ENCODE results near the gene SDCCAG8. TPM values are rescaled to one million over a fixed set of nuclear protein-coding genes. Genes with fewer than 3 reads are reported as not detected.

The SDCCAG8 gene
- total and polyA plus RNA-seq, 4 donors: 8.5 to 25.8 (median 17.5) TPM

- Histone ChIP-seq H3K36me3 (ENCODE audit: control insufficient read depth in 4 of 4, insufficient read depth in 3 of 4, low read depth in 1 of 4, low read length in 3 of 4) (peaks cover 0 to 5% (median under 1%) of the 10 kb centered on the region in 4 donors), H3K4me1 (ENCODE audit: control insufficient read depth in 4 of 4, insufficient read depth in 4 of 4, low read length in 3 of 4) (peaks cover 0 to under 1% (median 0%) of the 10 kb centered on the region in 4 donors), H3K9me3 (ENCODE audit: control insufficient read depth in 4 of 4, low read length in 3 of 4) (no peaks in the 10 kb centered on the region), H3K9ac (ENCODE audit: low read depth in 1 of 2, low read length in 2 of 2) (no peak overlapping the region), H3K27me3 (ENCODE audit: control insufficient read depth in 4 of 4, insufficient read depth in 4 of 4, low read length in 3 of 4) (no peaks in the 10 kb centered on the region), H3K27ac (ENCODE audit: low read depth in 1 of 2, low read length in 2 of 2) (peak overlapping the region; percentile 29 to 54), H3K4me3 (ENCODE audit: low read depth in 1 of 3, low read length in 3 of 3) (no peak overlapping the region)
- DNase-seq (ENCODE audit: low spot score): no peak
- WGBS: 69% methylated on average over 2 of the region's 2 CpGs
- no peak for TF ChIP-seq FOXA1 (IDR thresholded peaks at IDR 0.05)
- peak; percentile 9 for TF ChIP-seq SP1 (IDR thresholded peaks at IDR 0.05)
- TF ChIP-seq ATF3 (IDR thresholded peaks at IDR 0.05): no peak
- TF ChIP-seq FOXA2 (IDR thresholded peaks at IDR 0.05): no peak
- no peak for TF ChIP-seq GABPA (IDR thresholded peaks at IDR 0.05 in 1 of 2, conservative IDR thresholded peaks at IDR 0.05 in 1 of 2)
- no peak for TF ChIP-seq REST (IDR thresholded peaks at IDR 0.05)
- no peak for TF ChIP-seq CTCF (IDR thresholded peaks at IDR 0.05; ENCODE audit: low read depth, low read length, missing input control)
- TF ChIP-seq NR2F2 (IDR thresholded peaks at IDR 0.05): no peak
- no peak for TF ChIP-seq EGR1 (IDR thresholded peaks at IDR 0.05; ENCODE audit: low read depth in 2 of 2)
- TF ChIP-seq HNF4A (conservative IDR thresholded peaks at IDR 0.05): no peak
- peak; percentile 17 for TF ChIP-seq YY1 (IDR thresholded peaks at IDR 0.05)
- no peak for TF ChIP-seq RXRA (IDR thresholded peaks at IDR 0.05)
These were observed 8.9 kb downstream of the SDCCAG8 start for GRCh38 chr1:243264717-243265116.

- Histone ChIP-seq H3K27ac (ENCODE audit: low read depth in 1 of 2, low read length in 2 of 2) (no peak overlapping the region), H3K27me3 (ENCODE audit: control insufficient read depth in 4 of 4, insufficient read depth in 4 of 4, low read length in 3 of 4) (no peaks in the 10 kb centered on the region), H3K4me3 (ENCODE audit: low read depth in 1 of 3, low read length in 3 of 3) (no peak overlapping the region), H3K9ac (ENCODE audit: low read depth in 1 of 2, low read length in 2 of 2) (no peak overlapping the region), H3K4me1 (ENCODE audit: control insufficient read depth in 4 of 4, insufficient read depth in 4 of 4, low read length in 3 of 4) (peaks cover 0 to 10% (median 2%) of the 10 kb centered on the region in 4 donors), H3K9me3 (ENCODE audit: control insufficient read depth in 4 of 4, low read length in 3 of 4) (no peaks in the 10 kb centered on the region), H3K36me3 (ENCODE audit: control insufficient read depth in 4 of 4, insufficient read depth in 3 of 4, low read depth in 1 of 4, low read length in 3 of 4) (peaks cover 0 to 6% (median under 1%) of the 10 kb centered on the region in 4 donors)
- DNase-seq (ENCODE audit: low spot score): no peak
- WGBS: 91% methylated on average over 4 of the region's 4 CpGs
- TF ChIP-seq JUND (IDR thresholded peaks at IDR 0.05) (no peak), SP1 (IDR thresholded peaks at IDR 0.05) (no peak), NR2F2 (IDR thresholded peaks at IDR 0.05) (no peak), YY1 (IDR thresholded peaks at IDR 0.05) (no peak), CTCF (IDR thresholded peaks at IDR 0.05; ENCODE audit: low read depth, low read length, missing input control) (no peak), FOXA1 (IDR thresholded peaks at IDR 0.05) (no peak), RXRA (IDR thresholded peaks at IDR 0.05) (no peak), TAF1 (conservative IDR thresholded peaks at IDR 0.05) (no peak), MAX (IDR thresholded peaks at IDR 0.05) (no peak), EGR1 (IDR thresholded peaks at IDR 0.05; ENCODE audit: low read depth in 2 of 2) (no peak)
These were observed 10.4 kb downstream of the SDCCAG8 start for GRCh38 chr1:243266231-243266630.
